ENCODE data around the gene SYT5. TPM values are rescaled to one million over a fixed set of nuclear protein-coding genes. Genes with fewer than 3 reads are reported as not detected.

Gene SYT5
- total and polyA plus RNA-seq, 9 of the 15 experiments (the other 6 are each of a cell fraction or from before 2014, with no cell fraction given), result 1.3 to 20.9 (median 8.8) TPM

DNA sequence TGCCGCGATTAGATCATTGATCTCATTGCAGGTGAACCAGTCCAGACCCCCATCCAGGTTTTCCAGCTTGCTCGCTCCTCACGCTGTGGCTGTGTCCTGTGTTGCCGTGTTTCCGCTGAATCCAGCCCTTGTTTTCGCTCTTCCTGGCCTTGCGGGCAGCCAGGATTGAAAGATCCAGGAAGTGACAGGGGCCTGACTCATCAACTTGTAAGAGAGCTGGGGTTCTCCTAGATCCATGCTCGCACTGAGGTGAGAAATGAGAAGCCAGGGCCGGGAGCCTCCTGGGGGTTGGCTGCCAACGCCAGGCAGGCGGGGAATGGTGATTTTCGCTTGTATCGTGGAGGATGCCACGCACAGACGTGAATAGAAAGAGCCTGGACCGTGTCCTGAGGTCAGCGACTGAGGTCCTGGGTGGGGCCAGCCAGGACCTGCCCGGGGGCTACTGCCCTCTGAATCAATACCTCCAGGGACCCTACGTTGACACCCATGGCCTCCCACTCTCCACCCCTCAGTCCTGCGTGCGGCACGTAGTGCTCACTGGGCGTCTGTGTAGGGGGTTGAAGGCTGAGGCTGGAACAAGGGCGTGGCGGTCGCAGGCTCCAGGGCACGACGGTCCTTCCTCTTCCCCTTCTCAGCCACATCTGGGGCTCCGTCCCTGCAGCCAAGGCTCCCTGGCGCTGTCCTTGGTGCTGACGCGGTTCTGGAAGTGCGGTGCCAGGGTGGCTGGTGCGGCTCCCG lies 36.5 kb upstream of the SYT5 start (continued):
- TF ChIP-seq, protein P1, sequence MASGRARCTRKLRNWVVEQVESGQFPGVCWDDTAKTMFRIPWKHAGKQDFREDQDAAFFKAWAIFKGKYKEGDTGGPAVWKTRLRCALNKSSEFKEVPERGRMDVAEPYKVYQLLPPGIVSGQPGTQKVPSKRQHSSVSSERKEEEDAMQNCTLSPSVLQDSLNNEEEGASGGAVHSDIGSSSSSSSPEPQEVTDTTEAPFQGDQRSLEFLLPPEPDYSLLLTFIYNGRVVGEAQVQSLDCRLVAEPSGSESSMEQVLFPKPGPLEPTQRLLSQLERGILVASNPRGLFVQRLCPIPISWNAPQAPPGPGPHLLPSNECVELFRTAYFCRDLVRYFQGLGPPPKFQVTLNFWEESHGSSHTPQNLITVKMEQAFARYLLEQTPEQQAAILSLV (tag; IDR thresholded peaks at IDR 0.05), result no peak
- TF ChIP-seq POU5F1 (IDR thresholded peaks at IDR 0.05; ENCODE audit: borderline replicate concordance, low read depth, low read length, partially characterized antibody) (no peak), TCFL5 (CRISPR knock-in tag; conservative IDR thresholded peaks at IDR 0.05) (no peak), SIN3B (IDR thresholded peaks at IDR 0.05; ENCODE audit: low read depth) (0 out of 2 replicates have a peak, but pooled peaks have one; percentile 28), DMBX1 (CRISPR knock-in tag; IDR thresholded peaks at IDR 0.05; ENCODE audit: borderline replicate concordance) (peak; percentile 60), POLR3A (IDR thresholded peaks at IDR 0.05; ENCODE audit: borderline replicate concordance, extremely low read depth, insufficient read depth, insufficient read length) (no peak), MXI1 (IDR thresholded peaks at IDR 0.05; ENCODE audit: low read depth, low read length) (peak; percentile 87), SRSF1 (IDR thresholded peaks at IDR 0.05; ENCODE audit: low read depth, low read length) (no peak), POLR2B (IDR thresholded peaks at IDR 0.05; ENCODE audit: low read depth, partially characterized antibody) (peak; percentile 77), ZKSCAN1 (IDR thresholded peaks at IDR 0.05; ENCODE audit: low read depth, low read length) (peak; percentile 62; the same call in 1 of the 2 replicates), HCFC1 (IDR thresholded peaks at IDR 0.05; ENCODE audit: low read depth, low read length) (peak; percentile 75), LEF1 (IDR thresholded peaks at IDR 0.05) (peak; percentile 70; the same call in 1 of the 2 replicates)
- TF ChIP-seq, protein P2, sequence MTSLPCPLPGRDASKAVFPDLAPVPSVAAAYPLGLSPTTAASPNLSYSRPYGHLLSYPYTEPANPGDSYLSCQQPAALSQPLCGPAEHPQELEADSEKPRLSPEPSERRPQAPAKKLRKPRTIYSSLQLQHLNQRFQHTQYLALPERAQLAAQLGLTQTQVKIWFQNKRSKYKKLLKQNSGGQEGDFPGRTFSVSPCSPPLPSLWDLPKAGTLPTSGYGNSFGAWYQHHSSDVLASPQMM (CRISPR knock-in tag; IDR thresholded peaks at IDR 0.05), result no peak
- TF ChIP-seq, protein P3, sequence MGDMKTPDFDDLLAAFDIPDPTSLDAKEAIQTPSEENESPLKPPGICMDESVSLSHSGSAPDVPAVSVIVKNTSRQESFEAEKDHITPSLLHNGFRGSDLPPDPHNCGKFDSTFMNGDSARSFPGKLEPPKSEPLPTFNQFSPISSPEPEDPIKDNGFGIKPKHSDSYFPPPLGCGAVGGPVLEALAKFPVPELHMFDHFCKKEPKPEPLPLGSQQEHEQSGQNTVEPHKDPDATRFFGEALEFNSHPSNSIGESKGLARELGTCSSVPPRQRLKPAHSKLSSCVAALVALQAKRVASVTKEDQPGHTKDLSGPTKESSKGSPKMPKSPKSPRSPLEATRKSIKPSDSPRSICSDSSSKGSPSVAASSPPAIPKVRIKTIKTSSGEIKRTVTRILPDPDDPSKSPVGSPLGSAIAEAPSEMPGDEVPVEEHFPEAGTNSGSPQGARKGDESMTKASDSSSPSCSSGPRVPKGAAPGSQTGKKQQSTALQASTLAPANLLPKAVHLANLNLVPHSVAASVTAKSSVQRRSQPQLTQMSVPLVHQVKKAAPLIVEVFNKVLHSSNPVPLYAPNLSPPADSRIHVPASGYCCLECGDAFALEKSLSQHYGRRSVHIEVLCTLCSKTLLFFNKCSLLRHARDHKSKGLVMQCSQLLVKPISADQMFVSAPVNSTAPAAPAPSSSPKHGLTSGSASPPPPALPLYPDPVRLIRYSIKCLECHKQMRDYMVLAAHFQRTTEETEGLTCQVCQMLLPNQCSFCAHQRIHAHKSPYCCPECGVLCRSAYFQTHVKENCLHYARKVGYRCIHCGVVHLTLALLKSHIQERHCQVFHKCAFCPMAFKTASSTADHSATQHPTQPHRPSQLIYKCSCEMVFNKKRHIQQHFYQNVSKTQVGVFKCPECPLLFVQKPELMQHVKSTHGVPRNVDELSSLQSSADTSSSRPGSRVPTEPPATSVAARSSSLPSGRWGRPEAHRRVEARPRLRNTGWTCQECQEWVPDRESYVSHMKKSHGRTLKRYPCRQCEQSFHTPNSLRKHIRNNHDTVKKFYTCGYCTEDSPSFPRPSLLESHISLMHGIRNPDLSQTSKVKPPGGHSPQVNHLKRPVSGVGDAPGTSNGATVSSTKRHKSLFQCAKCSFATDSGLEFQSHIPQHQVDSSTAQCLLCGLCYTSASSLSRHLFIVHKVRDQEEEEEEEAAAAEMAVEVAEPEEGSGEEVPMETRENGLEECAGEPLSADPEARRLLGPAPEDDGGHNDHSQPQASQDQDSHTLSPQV (IDR thresholded peaks at IDR 0.05), result no peak; the same call in 1 of the 2 replicates
- TF ChIP-seq, protein P4, sequence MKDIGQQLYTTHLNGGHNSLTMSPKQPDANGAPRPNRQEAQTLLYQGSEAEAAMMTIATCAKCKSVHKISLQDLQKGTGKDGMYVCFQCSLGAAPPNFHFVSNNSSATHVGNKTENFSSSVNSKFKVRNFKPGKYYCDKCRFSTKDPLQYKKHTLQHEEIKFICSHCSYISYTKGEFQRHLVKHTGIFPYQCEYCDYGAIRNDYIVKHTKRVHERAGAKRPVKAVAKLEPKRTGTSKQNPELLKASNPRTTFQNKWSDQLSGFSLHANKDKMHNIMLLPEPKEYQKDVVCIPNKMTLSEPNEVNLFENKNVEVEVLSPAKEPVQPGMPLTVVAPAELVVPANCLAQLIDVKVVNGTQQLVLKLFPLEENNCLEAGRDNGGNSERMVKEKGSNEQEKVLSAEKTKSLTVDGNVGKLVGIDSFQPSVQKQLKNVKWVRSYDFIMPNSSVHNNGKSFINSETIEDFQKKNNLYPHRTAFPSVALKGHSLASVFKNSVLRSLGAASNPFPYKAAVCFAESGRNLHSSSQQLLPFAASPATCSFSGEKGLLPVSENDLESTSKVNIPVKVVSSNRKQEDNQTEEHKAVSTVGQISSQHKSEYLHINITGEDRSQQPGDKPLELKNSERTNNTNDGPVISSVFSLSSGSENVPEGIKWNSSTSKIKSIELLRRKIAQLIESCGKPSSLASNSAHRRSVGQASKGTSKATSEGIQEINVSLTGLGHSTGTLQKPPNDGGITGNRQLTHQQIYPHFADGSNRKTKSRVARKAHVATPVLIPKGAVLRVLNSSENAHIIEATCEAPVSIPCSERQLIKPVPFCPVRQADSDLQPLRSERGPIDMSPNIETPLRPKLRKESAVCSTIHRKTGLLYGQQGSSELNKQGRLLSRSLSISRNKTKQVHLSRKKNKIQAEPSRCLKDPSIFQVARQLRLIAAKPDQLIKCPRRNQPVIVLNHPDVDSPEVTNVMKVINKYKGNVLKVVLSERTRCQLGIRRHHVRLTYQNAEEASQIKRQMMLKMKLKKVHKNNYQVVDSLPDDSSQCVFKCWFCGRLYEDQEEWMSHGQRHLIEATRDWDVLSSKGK (CRISPR knock-in tag; IDR thresholded peaks at IDR 0.05), result no peak
